ENCODE results near the gene CTSL.

Gene CTSL

DNA sequence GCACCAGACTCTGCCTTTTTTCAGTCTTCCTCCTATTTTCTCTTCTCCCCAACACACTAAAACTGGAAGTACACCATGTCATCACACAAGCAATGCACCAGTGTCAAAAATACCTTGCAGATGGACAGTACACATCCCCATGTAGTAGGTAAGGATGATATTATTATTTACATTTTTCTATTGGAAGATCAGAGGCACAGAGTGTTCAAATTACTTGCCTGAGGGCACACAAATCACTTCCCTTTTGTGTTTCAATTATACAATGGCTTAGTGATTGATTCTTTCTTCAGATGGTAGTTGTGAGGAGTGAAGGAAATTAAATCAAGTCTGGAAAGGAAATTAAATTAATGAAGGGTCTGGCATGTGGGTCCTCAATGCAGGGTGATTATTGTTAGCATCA lies 39.6 kb downstream of the CTSL start:
- DNase-seq, result no peak

DNA sequence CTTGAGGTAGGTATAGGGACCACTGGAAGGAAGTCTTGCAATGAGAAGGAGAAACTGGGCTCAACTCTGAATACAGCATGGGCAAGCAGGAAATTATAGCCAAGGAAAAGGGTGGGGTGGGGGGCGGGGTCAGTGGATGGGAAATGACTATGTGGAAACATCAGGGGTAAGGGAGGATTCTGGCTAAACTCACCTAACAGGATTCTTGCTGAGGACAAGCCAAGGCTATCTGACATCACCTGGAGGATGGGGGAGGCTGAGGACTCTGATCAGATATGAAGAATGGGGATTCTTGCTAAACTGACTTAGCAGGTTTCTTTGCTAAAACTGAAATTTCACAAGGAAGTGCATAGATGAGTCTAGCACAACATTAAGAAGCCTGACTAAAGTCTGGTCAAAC lies 40.8 kb downstream of the CTSL start:
- DNase-seq, result no peak

DNA sequence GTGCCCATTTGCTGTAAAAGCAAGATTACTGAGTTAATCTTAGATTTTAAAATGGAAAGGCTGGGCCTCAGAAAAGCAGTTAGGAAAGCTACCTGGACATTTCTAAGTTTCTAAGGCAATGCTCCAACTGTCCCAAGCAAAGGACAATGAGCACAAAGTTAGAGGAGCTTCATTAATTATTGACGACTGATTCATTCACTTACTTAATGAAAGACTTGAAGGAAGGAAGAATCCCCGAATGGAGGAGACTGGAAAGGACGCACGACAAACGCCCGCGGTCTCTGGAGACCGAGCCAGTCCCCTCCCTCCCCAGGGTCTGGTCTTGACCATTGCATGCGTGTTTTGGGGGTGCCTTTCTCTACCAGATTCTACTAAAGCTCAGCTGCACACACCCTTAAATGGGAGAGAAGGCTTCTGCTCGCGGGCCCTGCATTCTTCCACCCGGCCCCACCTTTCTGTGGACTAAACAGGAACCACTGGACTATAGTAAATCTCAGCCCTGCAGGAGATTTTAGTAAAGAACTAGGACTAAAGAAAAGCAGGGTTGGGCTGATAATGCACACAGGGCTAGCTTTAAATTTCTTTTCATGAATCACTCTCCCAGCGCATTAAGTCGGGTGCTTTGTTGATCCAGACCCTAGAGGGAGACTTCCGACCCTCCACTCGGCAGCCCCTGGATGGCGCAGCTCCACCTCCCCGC lies 44.8 kb downstream of the CTSL start:
- no peak for DNase-seq

DNA sequence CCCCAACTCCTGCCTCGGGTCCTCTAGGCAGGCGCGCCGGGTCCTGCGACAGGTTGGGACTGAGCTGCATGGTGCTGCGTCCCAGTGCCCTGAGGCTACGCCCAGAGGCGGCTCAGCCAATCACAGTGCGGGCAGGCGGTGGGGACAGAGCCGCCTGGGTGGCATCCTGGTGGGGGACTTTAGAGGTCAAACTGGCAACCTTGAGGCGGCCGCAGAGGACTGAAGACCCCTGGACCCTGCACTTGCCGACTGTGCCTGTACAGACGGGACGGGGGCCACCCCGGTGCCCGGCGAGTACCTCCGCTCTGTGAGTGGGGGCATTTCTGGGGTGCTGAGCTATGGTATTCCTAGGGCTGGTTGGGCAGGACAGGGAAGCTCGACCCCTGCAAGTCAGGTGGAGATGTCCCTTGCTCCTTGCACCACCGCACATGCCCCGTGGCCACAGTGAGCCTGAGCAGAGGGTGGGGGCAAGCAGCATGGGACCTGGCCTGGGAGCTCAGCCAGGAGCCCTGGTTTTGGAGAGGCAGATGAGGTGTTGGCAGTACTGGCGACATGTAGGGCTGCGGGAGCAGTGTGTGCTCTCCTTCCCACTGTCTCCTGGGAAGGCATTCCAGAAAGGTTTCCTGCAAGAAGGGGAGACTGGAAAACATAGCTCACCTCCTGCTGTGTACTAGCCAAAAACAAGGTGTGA lies 45.5 kb downstream of the CTSL start:
- DNase-seq, result no peak

DNA sequence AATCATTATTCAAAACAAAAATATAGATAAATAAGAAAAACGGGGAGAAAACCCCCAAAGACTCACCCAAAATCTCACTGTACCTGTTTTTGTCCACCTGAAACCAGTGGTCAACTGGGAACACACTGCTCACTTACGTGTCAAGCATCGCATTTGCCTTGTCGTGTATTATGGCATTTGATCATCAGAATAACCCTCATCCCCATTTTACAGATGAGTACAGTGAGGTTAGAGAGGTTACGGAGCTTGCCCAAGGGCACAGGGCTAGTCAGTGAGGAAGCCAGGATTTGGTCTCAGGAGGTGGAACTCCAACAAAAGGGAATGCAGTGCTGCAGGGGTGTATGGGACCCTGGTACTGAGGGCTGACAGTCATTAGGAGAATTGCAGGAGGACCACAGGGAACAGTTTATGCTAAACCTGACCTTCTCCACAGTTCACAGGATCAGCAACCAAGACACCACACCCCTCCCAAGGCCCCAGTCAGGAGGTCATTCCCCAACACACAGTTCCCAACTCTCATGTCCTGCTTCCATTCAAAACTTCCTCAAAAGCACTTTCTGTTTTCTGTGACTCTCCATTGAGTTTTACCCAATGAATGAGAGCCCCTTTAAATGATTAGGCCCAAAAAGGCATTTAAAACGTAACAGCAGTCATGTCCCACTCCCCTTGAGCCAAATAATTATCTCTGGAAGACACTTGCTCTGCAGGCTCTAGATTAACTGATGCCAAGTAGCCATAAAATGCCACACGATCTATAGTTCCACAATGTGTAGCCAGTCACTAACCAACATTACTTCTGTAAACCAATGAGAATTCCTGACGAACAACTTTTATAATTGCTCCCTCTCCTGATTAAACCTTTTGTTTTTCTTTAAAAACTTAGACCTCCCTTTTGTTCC lies 50.8 kb downstream of the CTSL start:
- DNase-seq, result no peak

DNA sequence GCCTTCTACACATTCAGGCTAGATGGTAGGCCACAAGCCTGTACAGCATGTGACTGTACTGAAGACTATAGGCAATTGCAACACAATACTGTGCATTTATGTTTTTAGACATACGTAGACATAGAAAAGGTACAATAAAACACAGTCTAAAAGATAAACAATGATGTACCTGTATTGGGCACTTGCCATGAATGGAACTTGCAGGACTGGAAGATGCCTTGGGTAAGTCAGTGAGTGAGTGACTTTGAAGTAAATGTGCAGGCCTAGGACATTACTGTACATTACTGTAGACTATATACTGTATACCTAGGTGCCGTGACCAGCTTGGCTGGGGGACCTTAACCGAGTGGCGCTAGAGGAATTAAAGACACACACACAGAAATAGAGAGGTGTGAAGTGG lies 53.1 kb downstream of the CTSL start:
- no peak for DNase-seq
